Measurements from ENCODE around the gene DLX1. TPM values are rescaled to one million over a fixed set of nuclear protein-coding genes. Genes with fewer than 3 reads are reported as not detected.

Gene DLX1
- total RNA-seq, 1 experiment from 2014 or later = 2.0 TPM

DNA sequence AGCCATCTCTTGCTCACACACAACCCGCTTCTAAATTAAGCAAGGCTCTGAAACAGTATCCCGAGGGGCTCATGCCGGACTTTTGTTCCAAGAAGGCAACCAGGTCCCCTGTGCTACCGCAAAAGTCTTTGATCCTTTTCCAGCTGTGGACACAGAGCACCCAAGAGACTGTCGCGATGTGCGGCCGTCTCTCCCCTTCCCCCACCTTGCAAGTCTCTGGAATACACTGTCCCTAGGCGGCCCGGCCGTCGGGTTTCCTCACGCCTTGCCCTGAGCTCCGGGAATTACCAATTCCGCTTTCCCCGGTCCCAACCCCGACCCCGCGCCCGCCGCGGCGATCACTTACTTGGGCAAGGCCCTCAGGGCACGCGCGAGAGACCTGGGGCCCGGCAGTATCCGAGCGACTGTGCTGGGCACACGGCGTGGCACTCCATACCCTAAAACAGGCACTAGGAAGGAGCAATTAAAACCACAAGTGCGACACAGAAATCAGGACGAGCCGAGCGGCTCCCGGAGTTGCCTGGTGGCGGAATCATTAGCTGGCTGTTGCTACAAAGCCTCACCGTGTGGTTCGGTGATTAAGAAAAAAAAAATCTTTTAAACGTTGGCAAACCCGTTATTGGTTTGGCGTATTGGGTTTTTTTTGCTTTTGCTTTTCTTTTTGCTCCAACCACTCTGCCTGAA, 2.2 kb upstream of the DLX1 start (continued):
- TF ChIP-seq, protein P1, sequence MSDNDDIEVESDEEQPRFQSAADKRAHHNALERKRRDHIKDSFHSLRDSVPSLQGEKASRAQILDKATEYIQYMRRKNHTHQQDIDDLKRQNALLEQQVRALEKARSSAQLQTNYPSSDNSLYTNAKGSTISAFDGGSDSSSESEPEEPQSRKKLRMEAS (IDR thresholded peaks at IDR 0.05) = no peak
- TF ChIP-seq EZH2phosphoT487 (IDR thresholded peaks at IDR 0.05; ENCODE audit: borderline replicate concordance) (no peak), FOSL1 (IDR thresholded peaks at IDR 0.05; ENCODE audit: low read depth) (no peak)

DNA sequence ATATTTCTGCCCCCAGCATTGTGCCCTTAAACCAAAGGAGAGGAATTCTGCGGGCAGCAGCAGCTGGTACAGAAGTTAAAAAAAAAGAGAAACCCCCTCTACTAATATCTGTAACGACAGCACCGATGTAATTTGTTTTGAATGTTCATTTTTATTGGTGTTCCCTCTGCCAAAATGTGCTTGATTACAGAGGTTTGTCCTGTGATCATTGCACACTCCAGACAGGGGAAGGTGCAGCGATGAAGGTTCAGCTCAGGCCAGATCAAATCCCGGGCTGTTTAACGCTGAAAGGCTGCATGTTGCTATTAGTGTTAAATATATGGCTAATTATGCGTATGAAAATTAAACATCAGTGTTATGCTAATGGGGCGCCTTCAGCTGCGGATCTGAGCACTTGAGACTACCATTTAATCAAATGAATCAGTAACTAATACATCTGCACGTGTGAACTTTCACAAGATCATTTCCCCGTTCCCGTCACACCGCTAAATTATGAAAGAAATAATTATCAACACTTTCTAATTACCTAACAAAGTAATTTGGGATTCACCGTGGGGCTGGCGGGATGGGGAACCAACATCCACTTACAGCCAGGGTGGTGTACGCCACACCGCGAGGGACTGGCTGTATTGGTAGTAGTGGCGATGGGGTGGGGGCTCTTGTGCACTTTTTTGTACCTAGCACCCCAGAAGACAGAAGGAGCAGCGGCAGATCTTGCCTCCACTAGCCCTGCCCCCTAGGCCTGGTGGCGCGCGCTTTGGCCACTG, 1.5 kb upstream of the DLX1 start:
- no peak for DNase-seq (ENCODE audit: low read depth, low spot score)
- H3K4me2 ChIP-seq (ENCODE audit: low read length) = peak overlapping the region; percentile 85
- BruUV-seq (replicated peaks) = no TSS peak
- RAD21 ChIA-PET (ENCODE audit: low non-redundant PET in 1 of 2, low total read pairs in 2 of 2, uncharacterized antibody in 2 of 2, unreplicated experiment in 2 of 2) = no interaction called here
- H3K4me1 ChIP-seq (ENCODE audit: control insufficient read depth in 1 of 2, insufficient read depth in 2 of 2, low read length in 2 of 2) = peaks cover 0 to 17% of the 10 kb centered on the region in 2 experiments; a peak in 1 of 4 replicates
- POLR2A ChIA-PET = interaction anchor here (1.6 kb wide), 1 partner anchor 15 kb away, joined by 8 read pairs; no protein-coding TSS in a partner anchor
- peak overlapping the region; percentile 59 for H3K9ac ChIP-seq (ENCODE audit: low read length)
- no peaks in the 10 kb centered on the region for H3K9me2 ChIP-seq (ENCODE audit: insufficient read depth)
- H3K79me2 ChIP-seq (ENCODE audit: insufficient read depth, low read length) = no peaks in the 10 kb centered on the region
- no peak for TF ChIP-seq RAD21 (IDR thresholded peaks at IDR 0.05; ENCODE audit: low read depth)
- TF ChIP-seq SRF (IDR thresholded peaks at IDR 0.05; ENCODE audit: low read depth) = no peak
- no peak for TF ChIP-seq ZNF274 (IDR thresholded peaks at IDR 0.05; ENCODE audit: low read depth, low read length)
- no peaks in the 10 kb centered on the region for H3K9me3 ChIP-seq (ENCODE audit: control insufficient read depth in 1 of 2, insufficient read depth in 1 of 2, low read depth in 1 of 2, low read length in 2 of 2)
- no peaks in the 10 kb centered on the region for H3K27me3 ChIP-seq (ENCODE audit: insufficient read depth, low read length)
- intact Hi-C loops (cut with micrococcal nuclease) = no loop called here
- peak overlapping the region; percentile 48; the same call in 1 of the 2 replicates for H3K27ac ChIP-seq (ENCODE audit: low read depth, low read length)
- H3K36me3 ChIP-seq (ENCODE audit: control insufficient read depth in 1 of 2, insufficient read depth in 2 of 2, low read length in 2 of 2) = no peaks in the 10 kb centered on the region
- H2AFZ ChIP-seq (ENCODE audit: low read depth, low read length, poor library complexity, severe bottlenecking) = no peak overlapping the region
- peak overlapping the region; percentile 51 to 61; a peak in 3 of 4 replicates for H3K4me3 ChIP-seq (replicated peaks in 1 of 2; ENCODE audit: low read depth in 1 of 2, low read length in 2 of 2)
- H4K20me1 ChIP-seq (ENCODE audit: insufficient read depth) = no peaks in the 10 kb centered on the region
- CTCF ChIA-PET = no interaction called here
- ATAC-seq = no peak

DNA sequence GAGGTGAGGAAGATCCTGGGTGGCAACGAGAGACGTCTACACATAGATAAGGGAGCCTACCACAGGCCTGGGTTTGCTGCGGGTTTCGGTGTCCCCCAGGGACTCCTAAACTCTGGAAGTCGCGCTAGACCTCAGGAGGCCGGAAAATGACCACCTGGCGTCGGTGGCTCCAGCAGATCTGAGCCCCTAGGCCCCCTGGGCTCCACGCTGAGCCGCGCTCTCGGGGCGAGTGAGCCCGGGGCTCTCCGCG, 987 bp upstream of the DLX1 start:
- TF ChIP-seq POLR2AphosphoS5 (IDR thresholded peaks at IDR 0.05; ENCODE audit: low read depth, low read length) (no peak), EZH2 (IDR thresholded peaks at IDR 0.05) (no peak), EZH2phosphoT487 (IDR thresholded peaks at IDR 0.05; ENCODE audit: borderline replicate concordance) (no peak), POLR2A (IDR thresholded peaks at IDR 0.05; ENCODE audit: borderline replicate concordance, extremely low read depth, insufficient read depth, insufficient read length) (peak; percentile 46)
- TF ChIP-seq, protein P2, sequence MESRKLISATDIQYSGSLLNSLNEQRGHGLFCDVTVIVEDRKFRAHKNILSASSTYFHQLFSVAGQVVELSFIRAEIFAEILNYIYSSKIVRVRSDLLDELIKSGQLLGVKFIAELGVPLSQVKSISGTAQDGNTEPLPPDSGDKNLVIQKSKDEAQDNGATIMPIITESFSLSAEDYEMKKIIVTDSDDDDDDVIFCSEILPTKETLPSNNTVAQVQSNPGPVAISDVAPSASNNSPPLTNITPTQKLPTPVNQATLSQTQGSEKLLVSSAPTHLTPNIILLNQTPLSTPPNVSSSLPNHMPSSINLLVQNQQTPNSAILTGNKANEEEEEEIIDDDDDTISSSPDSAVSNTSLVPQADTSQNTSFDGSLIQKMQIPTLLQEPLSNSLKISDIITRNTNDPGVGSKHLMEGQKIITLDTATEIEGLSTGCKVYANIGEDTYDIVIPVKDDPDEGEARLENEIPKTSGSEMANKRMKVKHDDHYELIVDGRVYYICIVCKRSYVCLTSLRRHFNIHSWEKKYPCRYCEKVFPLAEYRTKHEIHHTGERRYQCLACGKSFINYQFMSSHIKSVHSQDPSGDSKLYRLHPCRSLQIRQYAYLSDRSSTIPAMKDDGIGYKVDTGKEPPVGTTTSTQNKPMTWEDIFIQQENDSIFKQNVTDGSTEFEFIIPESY (IDR thresholded peaks at IDR 0.05; ENCODE audit: extremely low read depth, insufficient replicate concordance, low read length) = no peak
- H3K27me3 ChIP-seq (ENCODE audit: insufficient read depth, low read length) = no peaks in the 10 kb centered on the region
- ChIA-PET CTCF (no interaction called here), POLR2A (interaction anchor here (0.9 to 1.6 kb wide), 2 partner anchors 14 to 27 kb away, joined by 4 to 8 read pairs; no protein-coding TSS in a partner anchor), RAD21 (ENCODE audit: low non-redundant PET in 1 of 2, low total read pairs in 2 of 2, uncharacterized antibody in 2 of 2, unreplicated experiment in 2 of 2) (no interaction called here)
- no TSS peak for BruUV-seq (replicated peaks)
- peak overlapping the region; percentile 51 to 61 for H3K4me3 ChIP-seq (replicated peaks in 1 of 2; ENCODE audit: low read depth in 1 of 2, low read length in 2 of 2)
- intact Hi-C loops (cut with micrococcal nuclease) = no loop called here
- ATAC-seq = peak; percentile 16; the same call in 1 of the 2 replicates
- peak overlapping the region; percentile 85 for H3K4me2 ChIP-seq (ENCODE audit: low read length)
- H2AFZ ChIP-seq (ENCODE audit: low read depth, low read length, poor library complexity, severe bottlenecking) = peak overlapping the region; percentile 10
- no peaks in the 10 kb centered on the region for H3K79me2 ChIP-seq (ENCODE audit: insufficient read depth, low read length)
- H3K9me2 ChIP-seq (ENCODE audit: insufficient read depth) = no peaks in the 10 kb centered on the region
- H3K27ac ChIP-seq (ENCODE audit: low read depth, low read length) = peak overlapping the region; percentile 48; the same call in 1 of the 2 replicates
- peaks cover 0 to 17% of the 10 kb centered on the region in 2 experiments; a peak in 1 of 4 replicates for H3K4me1 ChIP-seq (ENCODE audit: control insufficient read depth in 1 of 2, insufficient read depth in 2 of 2, low read length in 2 of 2)
- DNase-seq (ENCODE audit: low read depth, low spot score) = no peak
- H3K9me3 ChIP-seq (ENCODE audit: control insufficient read depth in 1 of 2, insufficient read depth in 1 of 2, low read depth in 1 of 2, low read length in 2 of 2) = no peaks in the 10 kb centered on the region
- H4K20me1 ChIP-seq (ENCODE audit: insufficient read depth) = no peaks in the 10 kb centered on the region
- no peaks in the 10 kb centered on the region for H3K36me3 ChIP-seq (ENCODE audit: control insufficient read depth in 1 of 2, insufficient read depth in 2 of 2, low read length in 2 of 2)
- H3K9ac ChIP-seq (ENCODE audit: low read length) = peak overlapping the region; percentile 59
